Measurements from ENCODE around the gene CDC25B.

DNA sequence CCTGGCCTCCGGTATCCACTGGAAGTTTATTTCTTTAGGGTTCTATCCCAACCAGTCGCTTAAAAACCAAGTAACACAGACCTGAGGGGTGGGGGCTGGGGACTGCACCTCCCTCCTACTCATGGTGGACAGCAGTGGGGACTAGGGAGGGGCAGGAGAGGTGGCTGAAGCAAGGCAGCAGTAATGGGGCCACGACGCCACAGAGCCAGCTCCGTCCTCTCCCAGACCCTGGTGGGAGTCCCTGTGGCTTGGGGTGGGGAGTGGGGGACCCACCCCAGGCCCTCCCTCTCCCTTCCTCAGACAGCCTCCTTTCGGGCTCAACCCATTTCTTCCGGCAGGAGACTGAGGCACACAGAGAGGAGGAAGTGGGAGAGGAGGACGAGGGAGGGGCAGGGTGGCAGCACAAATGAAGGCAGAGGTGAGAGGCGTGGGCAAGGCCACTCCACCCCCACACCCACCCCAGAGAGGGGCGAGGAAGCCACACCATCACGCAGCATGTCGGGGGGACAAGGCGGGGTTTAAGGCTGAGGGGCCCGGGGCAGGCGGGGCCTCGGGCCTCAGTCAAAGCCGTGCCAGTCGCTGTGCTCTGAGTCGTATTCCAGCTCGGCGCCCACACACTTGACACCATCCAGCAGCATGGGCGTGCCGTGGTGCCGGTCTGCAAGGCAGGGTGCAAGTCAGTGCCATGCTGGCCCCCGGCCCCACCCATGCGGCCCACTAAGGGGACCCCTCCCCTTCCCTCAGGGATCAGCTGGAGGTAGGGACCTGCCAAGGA is 42.4 kb upstream of the CDC25B start:
- TF ChIP-seq, protein P1, sequence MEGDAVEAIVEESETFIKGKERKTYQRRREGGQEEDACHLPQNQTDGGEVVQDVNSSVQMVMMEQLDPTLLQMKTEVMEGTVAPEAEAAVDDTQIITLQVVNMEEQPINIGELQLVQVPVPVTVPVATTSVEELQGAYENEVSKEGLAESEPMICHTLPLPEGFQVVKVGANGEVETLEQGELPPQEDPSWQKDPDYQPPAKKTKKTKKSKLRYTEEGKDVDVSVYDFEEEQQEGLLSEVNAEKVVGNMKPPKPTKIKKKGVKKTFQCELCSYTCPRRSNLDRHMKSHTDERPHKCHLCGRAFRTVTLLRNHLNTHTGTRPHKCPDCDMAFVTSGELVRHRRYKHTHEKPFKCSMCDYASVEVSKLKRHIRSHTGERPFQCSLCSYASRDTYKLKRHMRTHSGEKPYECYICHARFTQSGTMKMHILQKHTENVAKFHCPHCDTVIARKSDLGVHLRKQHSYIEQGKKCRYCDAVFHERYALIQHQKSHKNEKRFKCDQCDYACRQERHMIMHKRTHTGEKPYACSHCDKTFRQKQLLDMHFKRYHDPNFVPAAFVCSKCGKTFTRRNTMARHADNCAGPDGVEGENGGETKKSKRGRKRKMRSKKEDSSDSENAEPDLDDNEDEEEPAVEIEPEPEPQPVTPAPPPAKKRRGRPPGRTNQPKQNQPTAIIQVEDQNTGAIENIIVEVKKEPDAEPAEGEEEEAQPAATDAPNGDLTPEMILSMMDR (IDR thresholded peaks at IDR 0.05): no peak
- no peak for TF ChIP-seq POLR2A (IDR thresholded peaks at IDR 0.05)
- TF ChIP-seq POLR2AphosphoS5 (IDR thresholded peaks at IDR 0.05; ENCODE audit: insufficient read depth in 1 of 2, low read depth in 1 of 2): no peak

Data from vagina (tissue), 2 donors.